GM18951 (cell line): ENCODE measurements around the gene SYNE1.

Experiments used
- POLR2A ChIP-seq: IDR thresholded peaks from 4 replicates; pipeline ENCODE4 v1.6.1; 2011; ENCODE audit warnings: mild to moderate bottlenecking; ENCODE audit not compliant: insufficient read length, insufficient read depth; ENCODE audit errors: extremely low read depth
- in situ Hi-C: fragments of 300-500 bp; cut with MboI; formaldehyde crosslinking; loops from one replicate; pipeline ENCODE4 v1.12.0; 2022; ENCODE audit warnings: low sequenced_read_pairs, mixed read lengths, inconsistent platforms; ENCODE audit not compliant: unreplicated experiment

Gene SYNE1

GRCh38 chr6:152100183-152100618, 537.0 kb downstream of the SYNE1 start:
- in situ Hi-C loops = no loop called here
- no peak for TF ChIP-seq POLR2A

DNA sequence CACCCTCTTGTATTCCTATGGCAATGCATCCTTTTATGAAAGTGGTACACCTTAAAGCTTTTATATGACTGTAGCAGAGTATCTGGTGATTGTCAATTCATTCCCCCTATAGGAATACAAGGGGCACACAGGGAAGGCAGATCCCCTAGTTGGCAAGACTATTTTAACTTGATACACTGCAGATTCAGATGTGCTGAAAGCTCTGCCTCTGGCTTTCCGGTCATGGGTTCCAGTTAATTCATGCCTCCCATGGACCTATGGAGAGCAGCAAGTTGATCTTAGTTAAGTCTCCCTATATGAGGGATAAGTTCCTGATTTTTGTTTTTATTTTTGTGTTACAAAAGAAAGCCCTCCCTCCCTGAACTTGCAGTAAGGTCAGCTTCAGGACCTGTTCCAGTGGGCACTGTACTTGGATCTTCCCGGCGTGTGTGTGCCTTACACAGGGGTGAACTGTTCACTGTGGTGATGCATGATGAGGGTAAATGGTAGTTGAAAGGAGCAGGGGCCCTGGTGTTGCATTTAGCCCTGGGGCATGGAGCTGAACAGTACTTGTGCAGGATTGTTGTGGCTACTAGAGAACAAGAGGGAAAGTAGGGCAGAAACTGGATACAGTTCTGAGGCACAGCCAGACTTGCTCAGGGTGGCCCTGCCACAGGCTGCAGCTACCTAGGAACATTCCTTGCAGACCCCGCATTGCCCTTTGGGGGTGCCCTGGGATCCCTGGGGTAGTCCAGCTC, 537.5 kb downstream of the SYNE1 start:
- no peak for TF ChIP-seq POLR2A
- in situ Hi-C loops = no loop called here

- TF ChIP-seq POLR2A = no peak
Measured at GRCh38 chr6:152098683-152099082, 538.5 kb downstream of the SYNE1 start.

GRCh38 chr6:152096863-152097496, 540.2 kb downstream of the SYNE1 start:
- in situ Hi-C loops = no loop called here
- TF ChIP-seq POLR2A = no peak

More at GRCh38 chr6:152098683-152099082, 538.5 kb downstream of the SYNE1 start:
- in situ Hi-C loops = no loop called here

DNA sequence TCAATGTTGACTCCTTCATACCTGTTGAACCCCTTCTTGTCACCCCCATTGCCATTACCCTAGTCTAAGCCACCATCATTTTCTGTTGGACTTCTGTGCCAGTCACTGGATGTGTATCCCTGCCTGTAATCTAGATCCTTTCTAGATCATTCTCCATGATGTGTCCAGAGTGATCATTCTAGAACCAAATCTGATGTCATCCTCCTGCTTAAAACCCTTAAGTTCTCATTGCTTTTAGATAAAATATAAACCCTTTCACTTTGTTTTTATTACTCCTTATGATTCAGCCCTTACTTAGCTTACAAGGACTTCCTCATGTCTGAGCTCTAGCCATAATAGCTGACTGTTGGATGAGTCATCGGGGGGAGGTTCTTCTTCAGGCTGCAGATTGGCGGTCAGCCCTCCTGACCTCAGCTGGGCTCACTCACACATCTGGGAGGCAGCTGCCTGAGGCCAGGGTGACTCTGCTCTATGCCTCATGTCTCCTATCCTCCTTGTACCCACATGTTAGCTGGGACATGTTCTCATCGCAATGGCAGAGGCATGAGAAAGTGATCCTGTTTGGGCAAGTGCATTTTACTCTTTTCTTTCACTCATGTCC, 542.1 kb downstream of the SYNE1 start:
- in situ Hi-C loops = no loop called here
- no peak for TF ChIP-seq POLR2A

- in situ Hi-C loops = no loop called here
- TF ChIP-seq POLR2A = no peak
Measured at GRCh38 chr6:152094276-152094675, 542.9 kb downstream of the SYNE1 start.

DNA sequence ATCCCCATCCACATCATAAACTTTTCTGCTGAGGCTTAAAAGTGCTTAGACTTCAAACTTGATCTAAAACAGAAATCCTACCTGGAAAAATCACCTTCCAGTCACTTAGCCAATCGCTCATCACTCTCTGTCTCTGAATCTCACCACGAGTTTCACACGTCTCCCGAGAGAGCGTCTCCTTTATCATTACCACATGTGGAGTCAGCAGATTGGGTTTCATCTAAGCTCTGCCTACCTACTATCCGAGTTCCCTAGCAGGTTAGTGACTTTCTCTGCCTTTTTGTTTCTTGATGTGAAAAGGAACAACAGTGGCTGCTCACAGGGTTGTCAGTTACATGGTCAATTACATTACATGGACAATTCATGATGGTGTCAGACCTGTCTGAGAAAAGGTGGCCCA, 543.5 kb downstream of the SYNE1 start:
- in situ Hi-C loops = no loop called here

GRCh38 chr6:152091851-152092341, 545.3 kb downstream of the SYNE1 start:
- no peak for TF ChIP-seq POLR2A
- in situ Hi-C loops = no loop called here

More for the DNA sequence above, 543.5 kb downstream of the SYNE1 start:
- TF ChIP-seq POLR2A = no peak

DNA sequence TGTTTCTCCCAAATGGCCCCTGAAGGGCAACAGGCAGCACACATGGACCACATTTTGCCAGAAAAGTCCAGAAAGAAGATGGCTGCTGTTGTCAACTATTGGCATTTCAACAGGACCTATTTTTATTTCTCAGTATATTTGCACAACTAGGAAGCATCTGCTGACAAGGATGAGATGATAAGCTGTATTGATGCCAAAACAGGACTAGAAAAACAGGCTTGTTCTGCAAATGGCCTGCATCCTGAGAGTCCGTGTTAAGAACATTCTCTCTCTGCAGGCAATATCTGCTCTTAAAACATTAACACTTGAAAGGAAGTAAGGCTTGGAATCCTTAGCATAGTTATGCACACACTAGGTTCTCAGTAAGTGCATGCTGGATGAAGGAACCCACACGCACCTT, 546.0 kb downstream of the SYNE1 start:
- in situ Hi-C loops = no loop called here
- TF ChIP-seq POLR2A = no peak

DNA sequence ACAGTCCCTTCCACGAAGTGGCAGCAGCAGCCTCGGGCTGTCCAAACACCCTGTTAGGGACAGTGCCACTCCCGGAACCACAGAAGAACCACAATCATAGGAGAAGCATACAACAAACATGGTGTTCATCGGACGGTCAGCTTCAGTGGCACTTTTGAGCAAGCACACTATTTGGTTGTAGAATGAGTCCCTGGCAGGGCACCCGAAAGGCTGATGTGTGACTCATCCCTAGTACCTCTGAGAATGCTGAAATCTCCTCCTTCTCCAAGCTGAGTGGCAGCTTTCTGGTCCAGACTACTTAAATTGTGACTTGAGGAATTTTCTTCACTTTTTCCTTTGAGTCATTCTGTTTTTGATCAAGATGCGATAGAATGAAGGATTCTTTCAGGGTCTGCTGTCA, 547.2 kb downstream of the SYNE1 start:
- in situ Hi-C loops = no loop called here
- TF ChIP-seq POLR2A = no peak

- TF ChIP-seq POLR2A = no peak
- in situ Hi-C loops = no loop called here
Measured at GRCh38 chr6:152087701-152088100, 549.5 kb downstream of the SYNE1 start.

DNA sequence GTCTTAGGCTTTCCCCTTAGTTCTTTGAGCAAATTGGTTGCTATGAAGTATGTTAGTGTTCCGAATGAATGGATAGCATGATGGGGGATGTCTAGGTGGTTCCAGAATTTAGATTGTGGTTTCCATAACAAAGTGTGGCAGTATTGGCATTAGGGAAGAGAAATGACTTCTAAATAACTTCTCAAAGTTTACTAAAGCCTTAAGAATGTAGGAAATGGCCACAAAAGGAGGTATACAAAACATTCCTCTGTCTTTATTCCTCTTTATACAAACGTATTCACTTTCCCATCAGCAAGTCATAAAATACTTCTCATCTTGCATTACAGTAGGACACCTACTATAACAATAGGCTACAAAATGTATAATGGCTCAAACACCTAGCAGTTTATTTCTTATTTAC, 550.1 kb downstream of the SYNE1 start:
- in situ Hi-C loops = no loop called here
- no peak for TF ChIP-seq POLR2A

GRCh38 chr6:152086223-152086873, 550.8 kb downstream of the SYNE1 start:
- no peak for TF ChIP-seq POLR2A
- in situ Hi-C loops = no loop called here
